Gastrocnemius medialis (tissue), 4 donors: ENCODE measurements around the gene ZNF777.

Experiments used
- CTCF ChIP-seq, 5 experiments: fragments of 450-650 bp in 3 of 5; fragments of 200-600 bp in 2 of 5; sonication (generic) in 2 of 5; IDR thresholded peaks in 4 of 5; conservative IDR thresholded peaks in 1 of 5; 1 replicate in 4 of 5; 2 replicates in 1 of 5; pipeline ENCODE4 v1.5.1; 2016 to 2019; ENCODE audit warnings: antibody characterized with exemption in 5 of 5, mild to moderate bottlenecking in 3 of 5, moderate library complexity in 3 of 5
- POLR2A ChIP-seq, 2 donors: fragments of 450-650 bp; IDR thresholded peaks; one replicate each; pipeline ENCODE4 v1.6.1; 2017; ENCODE audit warnings: antibody characterized with exemption in 2 of 2, mild to moderate bottlenecking in 2 of 2, moderate library complexity in 2 of 2

- no peak for TF ChIP-seq CTCF (IDR thresholded peaks at IDR 0.05 in 4 of 5, conservative IDR thresholded peaks at IDR 0.05 in 1 of 5)
- no peak for TF ChIP-seq POLR2A (IDR thresholded peaks at IDR 0.05)
Observed at GRCh38 chr7:149471289-149471953, 10.6 kb upstream of the ZNF777 start.
